Cardiac muscle cell (in vitro differentiated cells and primary cell): ENCODE data around the gene F2R. TPM values are rescaled to one million over a fixed set of nuclear protein-coding genes. Genes with fewer than 3 reads are reported as not detected.
A peak's percentile ranks its signal among the peaks of the same experiment; 100 is the strongest.
"Not testable (repeated sequence)": the region's sequence is repeated elsewhere in the genome, so short reads cannot be mapped to it uniquely, and the experiment has no call there.

ENCODE experiments used
- DNase-seq, 2 donors: peaks; one replicate each; pipeline versions ENCODE4 v3.0.0 to v3.0.0-alpha.2; 2010 to 2017; ENCODE audit warnings: low read depth in 1 of 2, low spot score in 1 of 2
- H3K27ac ChIP-seq: fragments of 200-600 bp; sonication (generic); 2 replicates; pipeline ENCODE4 v1.5.1; 2016
- H3K27me3 ChIP-seq: fragments of 200-600 bp; sonication (generic); 2 replicates; pipeline ENCODE4 v1.6.0; 2016; ENCODE audit warnings: control low read depth
- H3K36me3 ChIP-seq: fragments of 200-600 bp; sonication (generic); 2 replicates; pipeline ENCODE4 v1.5.1; 2016; ENCODE audit warnings: control low read depth
- H3K4me1 ChIP-seq: fragments of 200-600 bp; sonication (generic); 2 replicates; pipeline ENCODE4 v1.8.1; 2017; ENCODE audit warnings: low read depth, mild to moderate bottlenecking, mixed run types
- H3K4me3 ChIP-seq: fragments of 200-600 bp; sonication (generic); 2 replicates; pipeline ENCODE4 v1.5.1; 2016; ENCODE audit warnings: mild to moderate bottlenecking
- H3K9me3 ChIP-seq: fragments of 200-600 bp; sonication (generic); 2 replicates; pipeline ENCODE4 v1.5.1; 2017; ENCODE audit warnings: low read depth, mild to moderate bottlenecking, control low read depth
- polyA plus RNA-seq: library from polyadenylated mRNA; unstranded; fragments of >200 nt; fragmentation: Nextera tagmentation; extraction: Ambion mirVana; gene quantifications from 2 replicates; pipeline ENCODE4 v1.2.1, GENCODE V29; 2016
- total RNA-seq: library from RNA; depleted of rRNA; stranded (reverse); fragments of >200 nt; gene quantifications from 2 replicates; pipeline ENCODE4 v1.2.3, GENCODE V29; 2016
- TF ChIP-seq, protein P1 (sequence below): IDR thresholded peaks from 2 replicates; pipeline ENCODE4 v1.5.1; 2012; ENCODE audit warnings: low read depth, mild to moderate bottlenecking, low read length

Gene F2R
- total and polyA plus RNA-seq, 2 experiments from 2014 or later, result 13.4 to 16.6 TPM

DNA sequence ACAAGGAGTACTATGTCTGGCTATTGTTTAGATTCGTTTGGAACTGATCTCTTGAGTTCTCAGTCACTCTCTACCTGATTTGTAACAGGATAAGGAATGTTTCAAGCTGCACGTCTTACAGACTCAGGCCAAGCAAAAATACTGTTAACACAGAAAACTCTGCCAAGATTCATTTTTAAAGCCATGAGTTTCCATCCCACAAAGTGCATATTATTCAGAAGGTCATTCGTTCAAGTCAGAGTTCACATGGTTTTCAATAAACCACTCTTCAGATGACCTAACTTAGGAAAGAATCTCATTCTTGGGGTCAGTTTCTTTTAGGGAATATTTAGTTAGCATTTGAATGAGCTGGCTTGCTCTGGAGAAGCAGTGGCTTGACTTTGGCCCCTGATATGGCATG, 49.3 kb downstream of the F2R start:
- Histone ChIP-seq H3K27me3 (no peaks in the 10 kb centered on the region), H3K4me1 (no peaks in the 10 kb centered on the region), H3K9me3 (no peaks in the 10 kb centered on the region), H3K4me3 (no peak overlapping the region), H3K27ac (no peak overlapping the region), H3K36me3 (no peaks in the 10 kb centered on the region)
- no peak for DNase-seq
- TF ChIP-seq, protein P1, sequence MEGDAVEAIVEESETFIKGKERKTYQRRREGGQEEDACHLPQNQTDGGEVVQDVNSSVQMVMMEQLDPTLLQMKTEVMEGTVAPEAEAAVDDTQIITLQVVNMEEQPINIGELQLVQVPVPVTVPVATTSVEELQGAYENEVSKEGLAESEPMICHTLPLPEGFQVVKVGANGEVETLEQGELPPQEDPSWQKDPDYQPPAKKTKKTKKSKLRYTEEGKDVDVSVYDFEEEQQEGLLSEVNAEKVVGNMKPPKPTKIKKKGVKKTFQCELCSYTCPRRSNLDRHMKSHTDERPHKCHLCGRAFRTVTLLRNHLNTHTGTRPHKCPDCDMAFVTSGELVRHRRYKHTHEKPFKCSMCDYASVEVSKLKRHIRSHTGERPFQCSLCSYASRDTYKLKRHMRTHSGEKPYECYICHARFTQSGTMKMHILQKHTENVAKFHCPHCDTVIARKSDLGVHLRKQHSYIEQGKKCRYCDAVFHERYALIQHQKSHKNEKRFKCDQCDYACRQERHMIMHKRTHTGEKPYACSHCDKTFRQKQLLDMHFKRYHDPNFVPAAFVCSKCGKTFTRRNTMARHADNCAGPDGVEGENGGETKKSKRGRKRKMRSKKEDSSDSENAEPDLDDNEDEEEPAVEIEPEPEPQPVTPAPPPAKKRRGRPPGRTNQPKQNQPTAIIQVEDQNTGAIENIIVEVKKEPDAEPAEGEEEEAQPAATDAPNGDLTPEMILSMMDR, result no peak

DNA sequence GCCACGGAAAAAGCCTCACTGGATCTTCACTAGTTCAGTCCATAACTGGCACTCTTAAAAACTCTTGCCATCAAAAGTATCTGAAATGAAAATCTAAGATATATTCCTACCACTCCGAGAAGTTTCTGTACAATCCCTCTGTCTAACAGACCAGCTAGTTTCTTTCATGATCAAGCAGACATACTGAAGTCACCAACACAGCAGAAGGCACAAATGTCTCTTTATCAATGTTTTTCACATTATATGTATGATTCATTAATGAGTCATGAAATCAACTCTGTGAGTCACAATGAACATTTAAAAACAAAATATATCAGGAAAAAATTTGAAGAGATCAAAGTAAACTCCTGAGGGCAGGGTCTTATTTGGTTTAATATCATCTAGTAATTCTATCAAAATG, 50.8 kb downstream of the F2R start:
- TF ChIP-seq, protein P1, result no peak
- Histone ChIP-seq H3K9me3 (no peaks in the 10 kb centered on the region), H3K27me3 (no peaks in the 10 kb centered on the region), H3K36me3 (no peaks in the 10 kb centered on the region), H3K4me1 (no peaks in the 10 kb centered on the region), H3K4me3 (no peak overlapping the region), H3K27ac (no peak overlapping the region)
- peak in 1 of 2 donors; percentile 25 for DNase-seq

DNA sequence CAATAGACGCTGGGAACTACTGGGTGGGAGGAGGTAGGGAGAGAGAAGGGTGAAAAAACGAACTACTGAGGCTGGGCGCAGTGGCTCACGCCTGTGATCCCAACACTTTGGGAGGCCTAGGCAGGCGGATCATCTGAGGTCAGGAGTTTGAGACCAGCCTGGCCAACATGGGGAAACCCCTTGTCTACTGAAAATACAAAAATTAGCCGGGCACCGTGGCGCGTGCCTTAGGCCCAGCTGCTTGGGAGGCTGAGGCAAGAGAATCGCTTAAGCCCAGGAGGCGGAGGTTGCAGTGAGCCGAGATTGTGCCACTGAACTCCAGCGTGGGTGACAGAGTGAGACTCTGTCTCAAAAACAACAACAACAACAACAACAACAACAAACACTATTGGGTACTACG, 55.1 kb downstream of the F2R start:
- H3K4me3 ChIP-seq, DNase-seq, H3K36me3 ChIP-seq, H3K4me1 ChIP-seq, H3K9me3 ChIP-seq, H3K27ac ChIP-seq, H3K27me3 ChIP-seq: not testable (repeated sequence)

DNA sequence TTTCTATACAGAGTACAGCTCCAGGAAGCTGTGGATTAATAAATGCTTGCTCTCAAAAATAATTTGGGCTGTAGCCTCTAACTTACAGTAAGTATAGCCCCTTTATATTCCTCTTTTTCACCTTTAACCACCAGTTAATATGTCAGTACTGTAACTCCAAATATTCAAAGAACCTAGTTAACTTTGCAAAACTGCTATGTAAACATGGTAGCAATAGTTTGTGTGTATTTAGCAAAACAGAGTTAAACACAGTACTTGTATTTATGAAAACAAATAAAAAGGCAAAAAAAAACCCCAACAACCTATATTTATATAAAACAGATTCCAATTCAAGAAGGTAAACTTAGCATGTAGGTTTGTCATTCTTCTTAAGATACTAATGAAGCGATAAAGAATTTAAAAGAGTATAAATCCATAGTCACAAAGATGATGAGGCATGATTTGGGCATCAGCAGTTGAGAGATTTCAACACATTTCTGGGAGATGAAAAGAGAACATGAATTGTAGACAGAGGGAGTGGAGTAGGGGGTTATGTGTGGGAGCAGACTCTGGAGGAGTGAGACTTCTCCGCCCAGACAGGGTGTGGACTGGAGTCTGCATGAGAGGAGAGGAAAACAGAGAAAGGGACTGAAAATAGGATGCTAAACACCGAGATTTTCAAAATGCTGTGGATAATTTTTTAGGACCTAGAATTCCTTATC, 55.9 kb downstream of the F2R start:
- no peaks in the 10 kb centered on the region for H3K9me3 ChIP-seq
- no peak overlapping the region for H3K4me3 ChIP-seq
- H3K27me3 ChIP-seq, result no peaks in the 10 kb centered on the region
- no peaks in the 10 kb centered on the region for H3K4me1 ChIP-seq
- peak in 1 of 2 donors; percentile 67 for DNase-seq
- H3K36me3 ChIP-seq, result no peaks in the 10 kb centered on the region
- TF ChIP-seq, protein P1, result no peak
- no peak overlapping the region for H3K27ac ChIP-seq

DNA sequence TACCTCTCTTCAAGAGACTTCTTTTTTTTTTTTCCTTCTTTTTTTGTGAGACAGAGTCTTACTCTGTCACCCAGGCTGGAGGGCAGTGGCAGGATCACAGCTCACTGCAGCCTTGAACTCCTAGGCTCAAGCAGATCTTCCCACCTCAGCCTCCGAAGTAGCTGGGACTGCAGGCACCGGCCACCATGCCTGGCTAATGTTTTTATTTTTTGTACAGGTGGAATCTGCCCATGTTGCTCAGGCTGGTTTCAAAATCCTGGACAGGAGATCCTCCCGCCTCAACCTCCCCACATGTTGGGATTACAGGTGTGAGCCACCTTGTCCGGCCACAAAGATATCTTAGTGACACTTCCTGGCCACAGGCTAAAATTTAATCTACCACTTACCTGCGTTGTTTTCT, 60.0 kb downstream of the F2R start:
- H3K27ac ChIP-seq, result no peak overlapping the region
- no peaks in the 10 kb centered on the region for H3K36me3 ChIP-seq
- no peak overlapping the region for H3K4me3 ChIP-seq
- no peaks in the 10 kb centered on the region for H3K27me3 ChIP-seq
- peaks cover 8% of the 10 kb centered on the region for H3K4me1 ChIP-seq
- TF ChIP-seq, protein P1, result no peak
- no peak for DNase-seq
- H3K9me3 ChIP-seq, result no peaks in the 10 kb centered on the region

DNA sequence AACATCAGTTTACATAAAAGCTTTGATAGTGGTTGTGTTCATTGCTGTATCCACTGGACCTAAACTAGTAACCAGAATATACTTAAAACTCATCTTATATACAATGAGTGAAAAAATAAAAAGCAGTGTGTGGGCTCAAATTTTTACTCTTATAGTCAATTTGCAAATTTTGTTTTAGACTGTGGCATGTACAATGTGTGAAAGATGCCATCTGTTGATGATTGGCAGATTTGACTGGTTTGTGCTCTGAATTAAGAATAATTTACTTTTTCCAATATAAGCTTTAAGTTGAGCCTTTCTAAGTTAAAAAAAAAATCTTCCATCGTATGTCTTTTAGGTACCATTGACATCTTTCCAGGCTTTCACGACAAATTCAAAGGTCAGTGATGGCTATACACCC, 60.5 kb downstream of the F2R start:
- no peaks in the 10 kb centered on the region for H3K27me3 ChIP-seq
- no peak for DNase-seq

DNA sequence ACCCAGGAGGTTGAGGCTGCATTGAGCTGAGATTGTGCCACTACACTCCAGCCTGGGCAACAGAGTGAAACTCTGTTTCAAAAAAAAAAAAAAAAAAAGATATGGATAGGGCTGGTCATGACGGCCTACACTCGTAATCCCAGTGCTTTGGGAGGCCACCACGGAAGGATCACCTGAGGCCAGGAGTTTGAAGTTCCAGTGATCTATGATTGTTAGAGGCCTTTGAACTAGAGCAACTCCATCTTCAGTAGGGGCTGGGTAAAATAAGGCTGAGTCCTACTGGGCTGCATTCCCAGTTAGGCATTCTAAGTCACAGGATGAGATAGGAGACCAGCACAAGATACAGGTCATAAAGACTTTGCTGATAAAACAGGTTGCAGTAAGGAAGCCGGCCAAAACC, 64.7 kb downstream of the F2R start:
- DNase-seq, H3K27ac ChIP-seq, H3K36me3 ChIP-seq, H3K4me3 ChIP-seq, H3K9me3 ChIP-seq, H3K27me3 ChIP-seq, H3K4me1 ChIP-seq: not testable (repeated sequence)

More for the DNA sequence above, 60.5 kb downstream of the F2R start:
- no peak overlapping the region for H3K27ac ChIP-seq
- H3K36me3 ChIP-seq, result no peaks in the 10 kb centered on the region
- H3K9me3 ChIP-seq, result no peaks in the 10 kb centered on the region
- H3K4me3 ChIP-seq, result no peak overlapping the region
- peaks cover 8% of the 10 kb centered on the region for H3K4me1 ChIP-seq
- TF ChIP-seq, protein P1, result no peak
